ENCODE data around the gene ITPRID1.

DNA sequence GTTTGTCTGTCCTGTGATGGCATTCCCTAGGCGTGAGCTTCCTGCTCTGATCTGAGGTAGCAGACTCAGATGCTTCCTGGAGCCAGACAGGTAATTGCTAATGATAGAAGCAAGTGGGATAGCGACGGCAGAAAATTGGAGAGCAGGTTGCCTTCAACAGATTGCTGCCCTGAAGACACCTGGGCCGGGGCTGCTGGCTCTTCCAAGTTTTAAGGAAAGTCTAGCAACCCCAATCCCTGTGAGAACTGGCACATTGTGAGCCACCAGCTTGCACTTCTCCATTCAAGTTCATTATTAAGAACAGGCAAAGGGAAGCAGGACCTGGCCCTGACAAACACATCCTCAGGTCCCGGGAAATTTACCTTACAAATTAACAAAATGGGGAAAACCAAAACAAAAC is 50.8 kb downstream of the ITPRID1 start:
- TF ChIP-seq, protein P1, sequence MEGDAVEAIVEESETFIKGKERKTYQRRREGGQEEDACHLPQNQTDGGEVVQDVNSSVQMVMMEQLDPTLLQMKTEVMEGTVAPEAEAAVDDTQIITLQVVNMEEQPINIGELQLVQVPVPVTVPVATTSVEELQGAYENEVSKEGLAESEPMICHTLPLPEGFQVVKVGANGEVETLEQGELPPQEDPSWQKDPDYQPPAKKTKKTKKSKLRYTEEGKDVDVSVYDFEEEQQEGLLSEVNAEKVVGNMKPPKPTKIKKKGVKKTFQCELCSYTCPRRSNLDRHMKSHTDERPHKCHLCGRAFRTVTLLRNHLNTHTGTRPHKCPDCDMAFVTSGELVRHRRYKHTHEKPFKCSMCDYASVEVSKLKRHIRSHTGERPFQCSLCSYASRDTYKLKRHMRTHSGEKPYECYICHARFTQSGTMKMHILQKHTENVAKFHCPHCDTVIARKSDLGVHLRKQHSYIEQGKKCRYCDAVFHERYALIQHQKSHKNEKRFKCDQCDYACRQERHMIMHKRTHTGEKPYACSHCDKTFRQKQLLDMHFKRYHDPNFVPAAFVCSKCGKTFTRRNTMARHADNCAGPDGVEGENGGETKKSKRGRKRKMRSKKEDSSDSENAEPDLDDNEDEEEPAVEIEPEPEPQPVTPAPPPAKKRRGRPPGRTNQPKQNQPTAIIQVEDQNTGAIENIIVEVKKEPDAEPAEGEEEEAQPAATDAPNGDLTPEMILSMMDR (IDR thresholded peaks at IDR 0.05 in 8 of 11, conservative IDR thresholded peaks at IDR 0.05 in 3 of 11), result no peak
- TF ChIP-seq POLR2AphosphoS5 (IDR thresholded peaks at IDR 0.05), result no peak
